Upper lobe of left lung (tissue), 6 donors: ENCODE measurements around the gene LIMCH1. TPM values are rescaled to one million over a fixed set of nuclear protein-coding genes. Genes with fewer than 3 reads are reported as not detected.

ENCODE experiments used
- ATAC-seq, 2 donors: fragments of 200-7000 bp; cut with Tn5 transposase; one replicate each; pipeline ENCODE4 v1.9.1; 2022; ENCODE audit warnings: mild to moderate bottlenecking in 2 of 2, moderate library complexity in 2 of 2; ENCODE audit not compliant: low FRiP score in 2 of 2
- DNase-seq, 2 donors: peaks; one replicate each; pipeline ENCODE4 v3.0.0-alpha.2; 2019 to 2020
- H3K27ac ChIP-seq, 4 donors: fragments of 200-600 bp; sonication (generic); one replicate each; pipeline ENCODE4 v1.5.1; 2016 to 2019
- H3K27me3 ChIP-seq, 4 donors: fragments of 200-600 bp; sonication (generic); one replicate each; pipeline ENCODE4 v1.5.1; 2017 to 2019
- H3K36me3 ChIP-seq, 4 donors: fragments of 200-600 bp; sonication (generic); one replicate each; pipeline ENCODE4 v1.5.1; 2016 to 2019
- H3K4me1 ChIP-seq, 4 donors: fragments of 200-600 bp; sonication (generic); one replicate each; pipeline ENCODE4 v1.5.1; 2018 to 2019
- H3K4me3 ChIP-seq, 4 donors: fragments of 200-600 bp; sonication (generic); one replicate each; pipeline ENCODE4 v1.5.1; 2017 to 2019; ENCODE audit warnings: mild to moderate bottlenecking in 2 of 4, moderate library complexity in 1 of 4
- H3K9me3 ChIP-seq, 4 donors: fragments of 200-600 bp; sonication (generic); one replicate each; pipeline ENCODE4 v1.5.1; 2018 to 2019
- CTCF ChIP-seq, 6 experiments: fragments of 450-650 bp in 4 of 6; fragments of 200-600 bp in 2 of 6; sonication (generic) in 2 of 6; IDR thresholded peaks; one replicate each; pipeline ENCODE4 v1.5.1; 2016 to 2019; ENCODE audit warnings: antibody characterized with exemption in 6 of 6
- EP300 ChIP-seq, 4 donors: sonication (generic); formaldehyde crosslinking; IDR thresholded peaks; one replicate each; pipeline ENCODE4 v1.5.1; 2017; ENCODE audit warnings: antibody characterized with exemption in 4 of 4, control low read depth in 2 of 4
- POLR2A ChIP-seq, 4 donors: fragments of 450-650 bp; IDR thresholded peaks; one replicate each; pipeline ENCODE4 v1.5.1; 2016 to 2017; ENCODE audit warnings: antibody characterized with exemption in 4 of 4, mild to moderate bottlenecking in 2 of 4
- POLR2AphosphoS5 ChIP-seq, 2 donors: sonication (generic); formaldehyde crosslinking; IDR thresholded peaks; one replicate each; pipeline ENCODE4 v1.5.1; 2017; ENCODE audit warnings: antibody characterized with exemption in 2 of 2
- WGBS, 2 donors: methylation state at CpG; one replicate each; pipeline ENCODE4 v1.1.5; 2017 to 2018; 5-methylcytosine and 5-hydroxymethylcytosine counted together
- total RNA-seq, 6 donors: library from RNA; depleted of rRNA in 4 of 6; stranded (reverse); fragments of >200 nt in 4 of 6; gene quantifications; one replicate each; pipeline versions ENCODE4 v1.1.0 to v1.2.1, GENCODE V29; 2016 to 2021
- donor health status: DM: no; HTN: no; CAD: no; lungs with moderate emphysema.
- donor health status: DM: no; HTN: yes; CAD: no; lungs with severe emphysema.

LIMCH1 gene
- total RNA-seq, 6 donors from 2014 or later, result 231 to 598 (median 331) TPM

GRCh38 chr4:41652971-41653370 lies 115.0 kb downstream of the LIMCH1 start:
- 84 to 87% methylated on average over 1 of the region's 1 CpG for WGBS, 2 donors
- no peak overlapping the region for H3K27ac ChIP-seq
- no peak for DNase-seq

GRCh38 chr4:41653523-41653922 lies 115.6 kb downstream of the LIMCH1 start:
- H3K4me1 ChIP-seq, result peaks cover 0 to 14% (median 9%) of the 10 kb centered on the region in 4 donors
- H3K9me3 ChIP-seq, result no peaks in the 10 kb centered on the region
- no peak for TF ChIP-seq EP300 (IDR thresholded peaks at IDR 0.05)
- H3K27me3 ChIP-seq, result no peaks in the 10 kb centered on the region
- H3K27ac ChIP-seq, result no peak overlapping the region
- DNase-seq (peak in 1 of 2 donors; percentile 30), ATAC-seq (no peak)
- no peak overlapping the region for H3K4me3 ChIP-seq
- WGBS, 2 donors, result 90 to 95% methylated on average over 6 of the region's 6 CpGs
- H3K36me3 ChIP-seq, result peaks cover 0 to 28% (median 2%) of the 10 kb centered on the region in 4 donors

More at GRCh38 chr4:41652971-41653370, 115.0 kb downstream of the LIMCH1 start:
- H3K27me3 ChIP-seq, result no peaks in the 10 kb centered on the region
- no peak for ATAC-seq
- TF ChIP-seq POLR2A (IDR thresholded peaks at IDR 0.05) (no peak), EP300 (IDR thresholded peaks at IDR 0.05) (no peak), POLR2AphosphoS5 (IDR thresholded peaks at IDR 0.05) (no peak), CTCF (IDR thresholded peaks at IDR 0.05) (no peak)
- peaks cover 0 to 14% (median 9%) of the 10 kb centered on the region in 4 donors for H3K4me1 ChIP-seq
- H3K9me3 ChIP-seq, result no peaks in the 10 kb centered on the region
- H3K4me3 ChIP-seq, result no peak overlapping the region
- H3K36me3 ChIP-seq, result peaks cover 0 to 29% (median 2%) of the 10 kb centered on the region in 4 donors

- Histone ChIP-seq H3K27ac (no peak overlapping the region), H3K4me3 (no peak overlapping the region), H3K4me1 (peaks cover 0 to 14% (median 9%) of the 10 kb centered on the region in 4 donors), H3K9me3 (no peaks in the 10 kb centered on the region), H3K27me3 (no peaks in the 10 kb centered on the region), H3K36me3 (peaks cover 0 to 28% (median 2%) of the 10 kb centered on the region in 4 donors)
- 69 to 88% methylated on average over 3 of the region's 3 CpGs for WGBS, 2 donors
- no peak for TF ChIP-seq POLR2A (IDR thresholded peaks at IDR 0.05)
- TF ChIP-seq EP300 (IDR thresholded peaks at IDR 0.05), result no peak
- no peak for TF ChIP-seq CTCF (IDR thresholded peaks at IDR 0.05)
- no peak for TF ChIP-seq POLR2AphosphoS5 (IDR thresholded peaks at IDR 0.05)
- DNase-seq (no peak), ATAC-seq (no peak)
Measured at GRCh38 chr4:41655177-41655576, 117.2 kb downstream of the LIMCH1 start.

- peaks cover 0 to 14% (median 9%) of the 10 kb centered on the region in 4 donors for H3K4me1 ChIP-seq
- TF ChIP-seq CTCF (IDR thresholded peaks at IDR 0.05), result no peak
- TF ChIP-seq EP300 (IDR thresholded peaks at IDR 0.05), result no peak
- TF ChIP-seq POLR2AphosphoS5 (IDR thresholded peaks at IDR 0.05), result no peak
- TF ChIP-seq POLR2A (IDR thresholded peaks at IDR 0.05), result no peak
- H3K4me3 ChIP-seq, result no peak overlapping the region
- no peaks in the 10 kb centered on the region for H3K27me3 ChIP-seq
- WGBS, 2 donors, result 59 to 66% methylated on average over 3 of the region's 3 CpGs
- ATAC-seq, result no peak
- no peak for DNase-seq
- no peaks in the 10 kb centered on the region for H3K9me3 ChIP-seq
- peaks cover 0 to 27% (median 2%) of the 10 kb centered on the region in 4 donors for H3K36me3 ChIP-seq
- H3K27ac ChIP-seq, result peak overlapping the region in 2 of 4 donors; percentile 17 to 58
Measured at GRCh38 chr4:41656106-41656505, 118.1 kb downstream of the LIMCH1 start.

- Histone ChIP-seq H3K27ac (peak overlapping the region in 1 of 4 donors; percentile 58), H3K9me3 (no peaks in the 10 kb centered on the region), H3K27me3 (no peaks in the 10 kb centered on the region), H3K4me3 (no peak overlapping the region), H3K36me3 (peaks cover 0 to 22% (median 2%) of the 10 kb centered on the region in 4 donors), H3K4me1 (peaks cover 0 to 14% (median 9%) of the 10 kb centered on the region in 4 donors)
- ATAC-seq (no peak), DNase-seq (peak in 1 of 2 donors; percentile 5)
- WGBS, 2 donors, result 56 to 58% methylated on average over 14 to 15 of the region's 15 CpGs
- no peak for TF ChIP-seq POLR2A (IDR thresholded peaks at IDR 0.05)
- no peak for TF ChIP-seq CTCF (IDR thresholded peaks at IDR 0.05)
- no peak for TF ChIP-seq POLR2AphosphoS5 (IDR thresholded peaks at IDR 0.05)
- TF ChIP-seq EP300 (IDR thresholded peaks at IDR 0.05), result no peak
Measured at GRCh38 chr4:41656572-41657520, 118.9 kb downstream of the LIMCH1 start.
